ENCODE results near the gene FFAR3. TPM values are rescaled to one million over a fixed set of nuclear protein-coding genes. Genes with fewer than 3 reads are reported as not detected.
"Not testable (repeated sequence)": the region's sequence is repeated elsewhere in the genome, so short reads cannot be mapped to it uniquely, and the experiment has no call there.

The FFAR3 gene
- total and polyA plus RNA-seq, 2 donors (not counting 1 experiment from before 2014, with no cell fraction given), result not detected

DNA sequence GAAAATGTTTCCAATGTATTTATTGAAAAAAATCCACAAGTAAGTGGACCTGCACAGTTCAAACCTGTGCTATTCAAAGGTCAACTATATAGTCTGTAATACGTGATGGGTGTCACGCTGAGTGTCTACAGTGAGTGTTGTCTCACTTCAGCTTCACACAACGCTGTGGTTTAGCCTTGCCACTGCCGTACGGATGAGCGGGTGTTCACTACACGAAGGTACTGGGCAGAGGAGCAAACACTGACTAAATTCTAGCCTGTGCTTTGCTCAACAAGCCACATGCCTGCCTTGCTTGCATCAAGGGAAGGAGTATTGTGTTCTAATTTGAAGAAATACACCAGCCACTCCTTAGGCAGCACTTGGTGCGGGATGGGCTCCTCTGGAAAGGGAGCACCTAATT lies 3.4 kb upstream of the FFAR3 start:
- Histone ChIP-seq H3K79me2 (ENCODE audit: control insufficient read depth, insufficient read depth, low read length) (no peaks in the 10 kb centered on the region), H4K20me1 (ENCODE audit: control insufficient read depth, extremely low read depth, insufficient read depth, low read length) (no peaks in the 10 kb centered on the region), H3K9me3 (ENCODE audit: control insufficient read depth, insufficient read depth, low read depth, low read length) (no peaks in the 10 kb centered on the region), H3K27me3 (ENCODE audit: control insufficient read depth, insufficient read depth, low read length) (no peaks in the 10 kb centered on the region), H2AFZ (ENCODE audit: low read length) (no peak overlapping the region), H3K4me2 (ENCODE audit: extremely low read depth, insufficient read depth, low read length) (no peak overlapping the region), H3K9ac (ENCODE audit: insufficient read depth, low read length) (no peak overlapping the region), H3K27ac (ENCODE audit: insufficient read depth, low read length) (no peak overlapping the region), H3K4me3 (replicated peaks in 1 of 4; ENCODE audit: control extremely low read depth in 1 of 4, insufficient read depth in 1 of 4, low read depth in 3 of 4, low read length in 4 of 4) (no peak overlapping the region), H3K4me1 (ENCODE audit: control insufficient read depth, extremely low read depth, insufficient read depth, low read length) (no peaks in the 10 kb centered on the region), H3K36me3 (ENCODE audit: control insufficient read depth, insufficient read depth, low read length) (no peaks in the 10 kb centered on the region)
- TF ChIP-seq, protein P1, sequence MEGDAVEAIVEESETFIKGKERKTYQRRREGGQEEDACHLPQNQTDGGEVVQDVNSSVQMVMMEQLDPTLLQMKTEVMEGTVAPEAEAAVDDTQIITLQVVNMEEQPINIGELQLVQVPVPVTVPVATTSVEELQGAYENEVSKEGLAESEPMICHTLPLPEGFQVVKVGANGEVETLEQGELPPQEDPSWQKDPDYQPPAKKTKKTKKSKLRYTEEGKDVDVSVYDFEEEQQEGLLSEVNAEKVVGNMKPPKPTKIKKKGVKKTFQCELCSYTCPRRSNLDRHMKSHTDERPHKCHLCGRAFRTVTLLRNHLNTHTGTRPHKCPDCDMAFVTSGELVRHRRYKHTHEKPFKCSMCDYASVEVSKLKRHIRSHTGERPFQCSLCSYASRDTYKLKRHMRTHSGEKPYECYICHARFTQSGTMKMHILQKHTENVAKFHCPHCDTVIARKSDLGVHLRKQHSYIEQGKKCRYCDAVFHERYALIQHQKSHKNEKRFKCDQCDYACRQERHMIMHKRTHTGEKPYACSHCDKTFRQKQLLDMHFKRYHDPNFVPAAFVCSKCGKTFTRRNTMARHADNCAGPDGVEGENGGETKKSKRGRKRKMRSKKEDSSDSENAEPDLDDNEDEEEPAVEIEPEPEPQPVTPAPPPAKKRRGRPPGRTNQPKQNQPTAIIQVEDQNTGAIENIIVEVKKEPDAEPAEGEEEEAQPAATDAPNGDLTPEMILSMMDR (conservative IDR thresholded peaks at IDR 0.05 in 1 of 2, IDR thresholded peaks at IDR 0.05 in 1 of 2; ENCODE audit: low read depth in 1 of 2, low read length in 2 of 2), result no peak
- TF ChIP-seq EZH2 (IDR thresholded peaks at IDR 0.05; ENCODE audit: low read length, missing control alignments), result no peak
- no peak for DNase-seq (ENCODE audit: low read depth in 2 of 2)

DNA sequence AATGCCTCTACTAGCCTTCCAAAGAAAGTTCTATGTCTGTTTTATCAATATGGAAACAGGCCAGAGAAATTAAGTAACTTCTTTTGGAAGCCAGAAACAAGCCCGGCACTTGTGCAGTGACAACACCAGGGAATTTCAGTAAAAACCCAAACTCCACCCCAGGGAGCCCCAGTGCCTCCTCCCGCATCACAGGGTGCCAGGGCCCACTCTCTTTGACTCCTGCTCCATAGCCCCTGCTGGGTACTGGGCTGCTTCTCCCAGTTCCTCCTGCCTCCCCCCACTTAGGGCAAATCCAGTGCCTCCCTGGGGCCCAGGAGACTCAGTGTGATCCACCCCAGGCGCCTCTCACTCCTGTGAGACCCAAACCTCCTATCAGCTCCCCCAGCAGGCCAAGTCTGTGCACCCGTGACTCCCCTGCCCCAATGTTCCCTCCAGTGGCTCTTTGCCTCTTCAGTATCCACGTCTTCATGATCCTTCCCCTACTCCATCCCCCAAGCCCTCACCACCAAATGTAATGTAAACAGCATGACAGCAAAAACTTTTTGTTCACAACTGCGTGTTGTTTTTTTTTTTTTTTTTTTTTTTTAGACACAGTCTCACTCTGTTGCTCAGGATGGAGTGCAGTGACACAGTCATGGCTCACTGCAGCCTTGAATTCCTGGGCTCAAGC lies 2.3 kb upstream of the FFAR3 start:
- Histone ChIP-seq H3K4me1 (ENCODE audit: control insufficient read depth, extremely low read depth, insufficient read depth, low read length) (no peaks in the 10 kb centered on the region), H2AFZ (ENCODE audit: low read length) (no peak overlapping the region), H3K79me2 (ENCODE audit: control insufficient read depth, insufficient read depth, low read length) (no peaks in the 10 kb centered on the region), H3K9me3 (ENCODE audit: control insufficient read depth, insufficient read depth, low read depth, low read length) (no peaks in the 10 kb centered on the region), H3K4me2 (ENCODE audit: extremely low read depth, insufficient read depth, low read length) (no peak overlapping the region), H3K27ac (ENCODE audit: insufficient read depth, low read length) (no peak overlapping the region), H4K20me1 (ENCODE audit: control insufficient read depth, extremely low read depth, insufficient read depth, low read length) (no peaks in the 10 kb centered on the region), H3K4me3 (replicated peaks in 1 of 4; ENCODE audit: control extremely low read depth in 1 of 4, insufficient read depth in 1 of 4, low read depth in 3 of 4, low read length in 4 of 4) (no peak overlapping the region), H3K36me3 (ENCODE audit: control insufficient read depth, insufficient read depth, low read length) (no peaks in the 10 kb centered on the region), H3K27me3 (ENCODE audit: control insufficient read depth, insufficient read depth, low read length) (no peaks in the 10 kb centered on the region), H3K9ac (ENCODE audit: insufficient read depth, low read length) (no peak overlapping the region)
- peak in 1 of 2 donors; percentile 54 for DNase-seq (ENCODE audit: low read depth in 2 of 2)
- TF ChIP-seq EZH2 (IDR thresholded peaks at IDR 0.05; ENCODE audit: low read length, missing control alignments), result no peak
- TF ChIP-seq, protein P1 (conservative IDR thresholded peaks at IDR 0.05 in 1 of 2, IDR thresholded peaks at IDR 0.05 in 1 of 2; ENCODE audit: low read depth in 1 of 2, low read length in 2 of 2), result no peak

DNA sequence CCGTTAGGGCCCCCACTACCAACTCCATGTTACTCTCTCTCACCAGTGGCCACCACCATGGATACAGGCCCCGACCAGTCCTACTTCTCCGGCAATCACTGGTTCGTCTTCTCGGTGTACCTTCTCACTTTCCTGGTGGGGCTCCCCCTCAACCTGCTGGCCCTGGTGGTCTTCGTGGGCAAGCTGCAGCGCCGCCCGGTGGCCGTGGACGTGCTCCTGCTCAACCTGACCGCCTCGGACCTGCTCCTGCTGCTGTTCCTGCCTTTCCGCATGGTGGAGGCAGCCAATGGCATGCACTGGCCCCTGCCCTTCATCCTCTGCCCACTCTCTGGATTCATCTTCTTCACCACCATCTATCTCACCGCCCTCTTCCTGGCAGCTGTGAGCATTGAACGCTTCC lies 574 bp downstream of the FFAR3 start:
- not testable (repeated sequence) for H2AFZ ChIP-seq (ENCODE audit: low read length); H3K27me3 ChIP-seq (ENCODE audit: control insufficient read depth, insufficient read depth, low read length)

DNA sequence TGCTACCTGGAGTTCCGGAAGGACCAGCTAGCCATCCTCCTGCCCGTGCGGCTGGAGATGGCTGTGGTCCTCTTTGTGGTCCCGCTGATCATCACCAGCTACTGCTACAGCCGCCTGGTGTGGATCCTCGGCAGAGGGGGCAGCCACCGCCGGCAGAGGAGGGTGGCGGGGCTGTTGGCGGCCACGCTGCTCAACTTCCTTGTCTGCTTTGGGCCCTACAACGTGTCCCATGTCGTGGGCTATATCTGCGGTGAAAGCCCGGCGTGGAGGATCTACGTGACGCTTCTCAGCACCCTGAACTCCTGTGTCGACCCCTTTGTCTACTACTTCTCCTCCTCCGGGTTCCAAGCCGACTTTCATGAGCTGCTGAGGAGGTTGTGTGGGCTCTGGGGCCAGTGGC lies 1.1 kb downstream of the FFAR3 start:
- H3K27ac ChIP-seq (ENCODE audit: insufficient read depth, low read length); H3K27me3 ChIP-seq (ENCODE audit: control insufficient read depth, insufficient read depth, low read length); H3K4me2 ChIP-seq (ENCODE audit: extremely low read depth, insufficient read depth, low read length); H3K4me1 ChIP-seq (ENCODE audit: control insufficient read depth, extremely low read depth, insufficient read depth, low read length); H4K20me1 ChIP-seq (ENCODE audit: control insufficient read depth, extremely low read depth, insufficient read depth, low read length); H3K9me3 ChIP-seq (ENCODE audit: control insufficient read depth, insufficient read depth, low read depth, low read length); H3K36me3 ChIP-seq (ENCODE audit: control insufficient read depth, insufficient read depth, low read length); H3K79me2 ChIP-seq (ENCODE audit: control insufficient read depth, insufficient read depth, low read length); H2AFZ ChIP-seq (ENCODE audit: low read length); H3K9ac ChIP-seq (ENCODE audit: insufficient read depth, low read length); DNase-seq (ENCODE audit: low read depth in 2 of 2); H3K4me3 ChIP-seq (replicated peaks in 1 of 4; ENCODE audit: control extremely low read depth in 1 of 4, insufficient read depth in 1 of 4, low read depth in 3 of 4, low read length in 4 of 4): not testable (repeated sequence)

More for the DNA sequence above, 574 bp downstream of the FFAR3 start:
- H4K20me1 ChIP-seq (ENCODE audit: control insufficient read depth, extremely low read depth, insufficient read depth, low read length); H3K4me2 ChIP-seq (ENCODE audit: extremely low read depth, insufficient read depth, low read length); H3K36me3 ChIP-seq (ENCODE audit: control insufficient read depth, insufficient read depth, low read length); H3K4me1 ChIP-seq (ENCODE audit: control insufficient read depth, extremely low read depth, insufficient read depth, low read length); DNase-seq (ENCODE audit: low read depth in 2 of 2); H3K9ac ChIP-seq (ENCODE audit: insufficient read depth, low read length); H3K9me3 ChIP-seq (ENCODE audit: control insufficient read depth, insufficient read depth, low read depth, low read length); H3K79me2 ChIP-seq (ENCODE audit: control insufficient read depth, insufficient read depth, low read length); H3K4me3 ChIP-seq (replicated peaks in 1 of 4; ENCODE audit: control extremely low read depth in 1 of 4, insufficient read depth in 1 of 4, low read depth in 3 of 4, low read length in 4 of 4); H3K27ac ChIP-seq (ENCODE audit: insufficient read depth, low read length): not testable (repeated sequence)

DNA sequence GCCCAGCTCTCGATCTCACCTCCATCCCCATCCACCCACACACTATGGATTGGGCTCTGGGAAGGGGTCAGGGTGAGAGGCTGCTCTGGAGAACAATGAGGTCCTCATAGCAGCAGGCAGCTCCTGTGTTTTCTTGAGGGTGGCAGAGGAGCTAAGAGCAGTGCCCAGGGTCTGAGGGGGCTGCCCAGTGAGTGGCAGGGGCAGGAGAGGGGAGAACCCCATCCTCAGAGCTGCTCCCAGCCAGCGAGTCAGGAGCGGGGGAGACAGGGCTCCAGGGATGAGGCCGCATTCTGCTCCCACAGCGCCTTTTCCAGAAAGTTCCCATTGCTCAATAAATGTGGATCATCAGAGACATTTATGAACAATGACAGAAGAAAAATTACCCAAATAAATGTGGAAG lies 1.8 kb downstream of the FFAR3 start:
- H2AFZ ChIP-seq (ENCODE audit: low read length); H3K79me2 ChIP-seq (ENCODE audit: control insufficient read depth, insufficient read depth, low read length); H4K20me1 ChIP-seq (ENCODE audit: control insufficient read depth, extremely low read depth, insufficient read depth, low read length); H3K4me2 ChIP-seq (ENCODE audit: extremely low read depth, insufficient read depth, low read length); H3K27ac ChIP-seq (ENCODE audit: insufficient read depth, low read length); H3K9ac ChIP-seq (ENCODE audit: insufficient read depth, low read length); H3K4me1 ChIP-seq (ENCODE audit: control insufficient read depth, extremely low read depth, insufficient read depth, low read length); DNase-seq (ENCODE audit: low read depth in 2 of 2); H3K36me3 ChIP-seq (ENCODE audit: control insufficient read depth, insufficient read depth, low read length); H3K9me3 ChIP-seq (ENCODE audit: control insufficient read depth, insufficient read depth, low read depth, low read length); H3K4me3 ChIP-seq (replicated peaks in 1 of 4; ENCODE audit: control extremely low read depth in 1 of 4, insufficient read depth in 1 of 4, low read depth in 3 of 4, low read length in 4 of 4); H3K27me3 ChIP-seq (ENCODE audit: control insufficient read depth, insufficient read depth, low read length): not testable (repeated sequence)
